ENCODE measurements around the gene LAMTOR2. TPM values are rescaled to one million over a fixed set of nuclear protein-coding genes. Genes with fewer than 3 reads are reported as not detected.
A peak's percentile ranks its signal among the peaks of the same experiment; 100 is the strongest.

LAMTOR2 gene
- total and polyA plus RNA-seq, 10 of the 15 experiments (the other 5 are each of a cell fraction or from before 2014, with no cell fraction given) = 71.9 to 264 (median 97.0) TPM

- TF ChIP-seq STAT3 (IDR thresholded peaks at IDR 0.05; ENCODE audit: low read depth, low read length) = no peak
- TF ChIP-seq RELB (IDR thresholded peaks at IDR 0.05; ENCODE audit: low read depth) = peak; percentile 97
- TF ChIP-seq SMAD5 (IDR thresholded peaks at IDR 0.05; ENCODE audit: low read depth) = no peak
- TF ChIP-seq SMAD1 (IDR thresholded peaks at IDR 0.05; ENCODE audit: low read depth, partially characterized antibody) = peak; percentile 62
- TF ChIP-seq NBN (IDR thresholded peaks at IDR 0.05) = peak; percentile 97
- 0 out of 2 replicates have a peak, but pooled peaks have one; percentile 43 for TF ChIP-seq MYB (IDR thresholded peaks at IDR 0.05; ENCODE audit: borderline replicate concordance, low read depth, low read length)
- no peak for TF ChIP-seq ESRRA (IDR thresholded peaks at IDR 0.05; ENCODE audit: low read length)
- no peak for TF ChIP-seq MTA3 (IDR thresholded peaks at IDR 0.05; ENCODE audit: borderline replicate concordance, low read length)
- TF ChIP-seq GATAD2B (conservative IDR thresholded peaks at IDR 0.05; ENCODE audit: low read depth) = peak; percentile 91
- peak; percentile 39; the same call in 1 of the 2 replicates for TF ChIP-seq TARDBP (IDR thresholded peaks at IDR 0.05; ENCODE audit: borderline replicate concordance)
- peak; percentile 69 for TF ChIP-seq PBX3 (IDR thresholded peaks at IDR 0.05; ENCODE audit: insufficient replicate concordance, low read depth, low read length)
- no peak for TF ChIP-seq HDGF (IDR thresholded peaks at IDR 0.05)
- peak in 1 of 2 experiments; percentile 25; a peak in 1 of 3 replicates for TF ChIP-seq EGR1 (IDR thresholded peaks at IDR 0.05; ENCODE audit: borderline replicate concordance in 1 of 2, low read depth in 2 of 2, low read length in 2 of 2)
- 0 out of 2 replicates have a peak, but pooled peaks have one; percentile 6 for TF ChIP-seq SIN3A (IDR thresholded peaks at IDR 0.05; ENCODE audit: low read depth, low read length)
- TF ChIP-seq IKZF2 (IDR thresholded peaks at IDR 0.05) = peak; percentile 98 to 99
- peak; percentile 93 for TF ChIP-seq PAX5 (IDR thresholded peaks at IDR 0.05; ENCODE audit: borderline replicate concordance, low read depth, low read length)
- TF ChIP-seq TCF3 (IDR thresholded peaks at IDR 0.05; ENCODE audit: borderline replicate concordance, insufficient read depth, low read depth, low read length) = peak; percentile 65
- peak; percentile 90 for TF ChIP-seq POU2F2 (IDR thresholded peaks at IDR 0.05; ENCODE audit: borderline replicate concordance, low read depth, low read length)
- TF ChIP-seq KDM1A (IDR thresholded peaks at IDR 0.05; ENCODE audit: borderline replicate concordance) = no peak
- TF ChIP-seq CTCF (IDR thresholded peaks at IDR 0.05 in 2 of 3, conservative IDR thresholded peaks at IDR 0.05 in 1 of 3; ENCODE audit: control insufficient read depth in 2 of 3, extremely low read depth in 1 of 3, insufficient read depth in 1 of 3, low read depth in 3 of 3, low read length in 3 of 3) = peak; percentile 97 to 99 (median 97)
- no peak for TF ChIP-seq GABPA (IDR thresholded peaks at IDR 0.05; ENCODE audit: low read depth)
- no peak for TF ChIP-seq PAX8 (IDR thresholded peaks at IDR 0.05)
- no peak for TF ChIP-seq RBBP5 (conservative IDR thresholded peaks at IDR 0.05)
- TF ChIP-seq IKZF1 (conservative IDR thresholded peaks at IDR 0.05) = peak; percentile 98
- no peak for TF ChIP-seq HCFC1 (IDR thresholded peaks at IDR 0.05; ENCODE audit: low read length)
- peak; percentile 96 for TF ChIP-seq DPF2 (IDR thresholded peaks at IDR 0.05)
- no peak for TF ChIP-seq ZNF384 (IDR thresholded peaks at IDR 0.05; ENCODE audit: borderline replicate concordance, low read depth, low read length)
- TF ChIP-seq SMARCA5 (IDR thresholded peaks at IDR 0.05) = peak; percentile 99
- TF ChIP-seq ZSCAN29 (IDR thresholded peaks at IDR 0.05) = no peak
- TF ChIP-seq TCF12 (IDR thresholded peaks at IDR 0.05; ENCODE audit: low read depth, low read length) = peak; percentile 76; the same call in 1 of the 2 replicates
Measured at GRCh38 chr1:156096640-156097391, 42.2 kb downstream of the LAMTOR2 start (continued).

All from GM12878 (cell line).